Stimulated activated naive CD8-positive, alpha-beta T cell treated with anti-CD3 and anti-CD28 coated beads, Interleukin-15, Interleukin-2, amounts not matched to agents 100 U/mL and 50 U/mL, for 24 hours (primary cell): Measurements from ENCODE around the gene LCN15.
A peak's percentile ranks its signal among the peaks of the same experiment; 100 is the strongest.
"Not testable (repeated sequence)": the region's sequence is repeated elsewhere in the genome, so short reads cannot be mapped to it uniquely, and the experiment has no call there.

ENCODE experiments used
- ATAC-seq: fragments of 150-1000 bp; cut with Tn5 transposase; one replicate; pipeline ENCODE4 v1.10.0; 2021
- DNase-seq: peaks from one replicate; pipeline ENCODE4 v3.0.0; 2021

LCN15 gene

DNA sequence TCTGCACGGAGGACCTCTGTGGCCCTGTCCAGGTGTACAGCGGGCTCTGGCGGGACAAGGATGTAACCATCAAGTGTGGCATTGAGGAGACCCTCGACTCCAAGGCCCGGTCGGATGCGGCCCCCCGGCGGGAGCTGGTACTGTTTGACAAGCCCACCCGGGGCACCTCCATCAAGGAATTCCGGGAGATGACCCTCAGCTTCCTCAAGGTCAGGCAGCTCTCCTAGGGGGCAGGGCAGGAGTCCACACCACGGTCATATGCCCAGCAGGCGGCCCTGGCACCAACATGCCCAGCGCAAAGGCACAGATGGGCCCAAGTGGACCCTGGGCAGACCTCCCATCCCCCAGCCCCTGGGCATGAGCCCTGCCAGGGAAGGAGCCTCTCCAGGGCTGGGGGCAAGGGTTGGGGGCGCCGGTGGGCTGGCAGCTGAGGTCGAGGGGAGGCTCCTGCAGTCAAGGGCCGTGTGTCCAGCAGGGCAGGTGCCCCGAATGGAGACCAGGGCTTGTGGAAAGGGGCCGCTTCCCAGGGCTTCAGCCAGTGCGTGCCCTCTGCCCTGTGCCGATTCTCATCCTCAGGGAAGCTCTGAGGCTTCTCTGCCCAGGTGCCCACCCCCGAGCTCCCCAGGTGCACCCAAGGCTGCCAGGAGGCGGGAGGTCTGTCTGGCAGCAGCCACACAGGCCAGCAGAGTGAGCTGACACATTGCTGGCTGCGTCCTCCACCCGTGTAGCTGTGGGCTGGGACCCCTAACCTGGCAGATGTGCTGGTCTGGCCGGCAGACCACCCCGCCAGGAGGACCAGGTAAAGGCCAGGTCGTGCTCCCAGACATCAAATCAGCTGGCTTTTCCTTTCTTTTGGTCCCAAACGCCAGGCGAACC lies 42.0 kb downstream of the LCN15 start:
- DNase-seq, result no peak
- ATAC-seq, result no peak

DNA sequence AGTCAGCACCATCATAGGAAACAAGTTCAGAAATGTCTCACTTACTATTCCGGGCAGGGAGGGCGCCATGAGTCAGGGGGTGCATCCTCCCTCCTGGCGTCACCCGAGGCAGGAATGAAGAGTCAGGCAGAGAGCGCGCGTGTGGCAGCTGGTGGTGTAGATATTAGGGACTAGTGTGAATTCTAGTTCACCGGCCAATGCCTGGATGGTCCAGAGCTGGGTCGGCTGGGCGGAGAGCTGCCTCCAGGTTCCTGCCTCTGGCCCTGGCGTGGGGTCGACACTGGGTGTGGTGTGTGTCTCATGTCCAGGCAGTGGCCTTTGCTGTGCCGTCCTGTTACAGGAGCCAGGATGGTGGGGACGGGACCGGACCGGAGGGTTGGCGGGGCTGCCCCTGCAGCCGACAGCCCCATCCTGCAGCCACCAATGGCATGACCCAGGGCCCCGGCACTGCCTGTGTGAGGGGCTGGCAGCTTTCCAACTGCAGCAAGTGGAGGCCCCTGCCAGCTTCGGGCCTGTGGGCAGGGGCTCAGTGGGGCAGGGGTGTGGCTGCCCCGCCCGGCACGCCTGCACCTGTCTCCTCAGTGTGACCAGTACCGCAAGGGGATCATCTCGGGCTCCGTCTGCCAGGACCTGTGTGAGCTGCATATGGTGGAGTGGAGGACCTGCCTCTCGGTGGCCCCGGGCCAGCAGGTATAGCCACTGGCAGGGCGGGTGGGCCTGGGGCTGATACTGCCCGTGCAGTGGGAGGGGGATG lies 42.8 kb downstream of the LCN15 start:
- DNase-seq (no peak), ATAC-seq (no peak)

DNA sequence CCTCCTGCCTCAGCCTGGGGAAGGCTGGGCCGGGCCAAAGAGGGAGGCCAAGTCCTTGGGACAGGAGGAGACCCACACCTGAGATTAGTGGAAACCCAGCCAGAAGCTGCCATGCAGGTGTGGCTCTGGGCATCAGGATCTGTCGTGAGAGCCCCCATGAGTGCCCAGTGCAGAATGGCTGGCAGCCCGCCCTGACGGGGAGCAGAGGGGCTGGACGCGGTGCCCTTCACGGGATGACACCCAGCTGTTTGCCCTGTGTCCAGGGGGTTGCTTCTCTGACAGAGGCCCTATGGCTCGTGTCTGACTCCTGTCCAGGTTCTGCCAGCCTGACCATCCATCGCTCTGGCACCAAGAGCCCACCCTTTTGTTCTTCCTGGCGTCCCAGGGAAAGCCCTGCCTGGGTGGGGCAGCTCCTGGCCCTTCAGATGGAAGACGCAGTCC lies 43.4 kb downstream of the LCN15 start:
- DNase-seq, result no peak
- ATAC-seq, result no peak

DNA sequence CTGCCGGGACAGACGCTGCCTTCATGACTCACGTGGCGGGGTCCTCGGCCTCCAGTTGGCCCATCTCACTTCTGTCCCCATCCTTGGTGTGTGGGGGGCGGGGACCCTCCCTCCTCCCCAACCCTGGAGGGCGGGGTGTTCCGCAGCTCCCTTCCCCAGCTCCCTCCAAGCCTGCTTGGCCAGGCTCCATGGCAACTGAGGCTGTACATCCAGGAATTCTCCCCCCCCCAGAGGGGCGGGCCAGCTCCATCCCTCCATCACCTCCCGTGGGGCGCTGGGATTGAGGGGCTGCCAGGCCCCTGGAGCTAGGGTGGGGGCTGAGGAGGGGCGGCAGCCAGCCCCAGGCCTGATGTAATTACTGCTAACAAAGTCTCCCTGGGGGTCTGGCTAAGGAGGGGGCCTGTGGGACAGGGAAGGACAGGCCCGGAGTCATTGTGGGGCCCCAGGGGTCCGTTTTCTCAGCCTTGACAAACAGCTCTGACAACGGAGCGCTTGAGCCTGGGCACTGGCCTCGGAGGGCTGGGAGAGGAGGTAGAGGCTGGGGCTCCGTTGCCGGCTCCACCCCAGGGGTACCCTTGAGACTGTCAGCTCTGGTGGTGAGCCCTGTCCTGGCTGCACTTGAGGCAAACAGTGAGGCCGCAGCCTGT lies 43.9 kb downstream of the LCN15 start:
- no peak for ATAC-seq

DNA sequence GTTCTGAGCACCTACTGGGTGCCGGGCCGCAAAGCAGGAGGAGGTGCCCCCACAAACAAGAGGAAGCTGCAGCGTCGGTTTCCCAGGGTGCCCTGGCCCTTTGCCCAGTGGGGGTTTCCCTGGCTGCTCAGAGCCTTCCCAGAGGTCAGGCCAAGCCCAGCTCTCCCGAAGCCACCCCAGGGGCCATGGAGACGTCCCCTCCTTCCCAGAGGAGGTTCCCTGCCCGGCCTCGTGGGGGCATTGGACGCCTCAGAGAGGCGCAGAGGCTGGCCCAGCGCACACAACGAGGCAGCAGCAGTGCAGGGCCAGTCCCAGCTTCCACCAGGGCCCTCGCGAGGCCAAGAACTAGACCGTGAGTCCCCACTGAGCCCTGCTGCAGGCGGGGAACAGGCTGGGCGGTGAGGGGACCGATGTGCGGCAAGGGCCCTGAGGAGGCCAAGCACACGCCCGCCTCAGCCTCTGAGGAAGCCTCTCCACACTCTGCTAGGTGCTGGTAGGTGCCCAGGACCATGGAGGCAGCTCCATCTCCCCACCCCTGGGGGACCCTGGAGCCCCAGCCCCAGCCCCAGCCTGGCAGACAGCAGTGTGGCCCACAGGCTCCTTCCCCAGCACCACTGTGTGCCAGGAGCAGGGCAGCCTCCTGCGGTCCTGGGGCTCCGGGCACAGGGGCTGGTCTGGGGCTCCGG lies 45.0 kb downstream of the LCN15 start:
- ATAC-seq, result peak; percentile 12
- peak; percentile 43 for DNase-seq

More for the DNA sequence above, 43.9 kb downstream of the LCN15 start:
- DNase-seq, result no peak

DNA sequence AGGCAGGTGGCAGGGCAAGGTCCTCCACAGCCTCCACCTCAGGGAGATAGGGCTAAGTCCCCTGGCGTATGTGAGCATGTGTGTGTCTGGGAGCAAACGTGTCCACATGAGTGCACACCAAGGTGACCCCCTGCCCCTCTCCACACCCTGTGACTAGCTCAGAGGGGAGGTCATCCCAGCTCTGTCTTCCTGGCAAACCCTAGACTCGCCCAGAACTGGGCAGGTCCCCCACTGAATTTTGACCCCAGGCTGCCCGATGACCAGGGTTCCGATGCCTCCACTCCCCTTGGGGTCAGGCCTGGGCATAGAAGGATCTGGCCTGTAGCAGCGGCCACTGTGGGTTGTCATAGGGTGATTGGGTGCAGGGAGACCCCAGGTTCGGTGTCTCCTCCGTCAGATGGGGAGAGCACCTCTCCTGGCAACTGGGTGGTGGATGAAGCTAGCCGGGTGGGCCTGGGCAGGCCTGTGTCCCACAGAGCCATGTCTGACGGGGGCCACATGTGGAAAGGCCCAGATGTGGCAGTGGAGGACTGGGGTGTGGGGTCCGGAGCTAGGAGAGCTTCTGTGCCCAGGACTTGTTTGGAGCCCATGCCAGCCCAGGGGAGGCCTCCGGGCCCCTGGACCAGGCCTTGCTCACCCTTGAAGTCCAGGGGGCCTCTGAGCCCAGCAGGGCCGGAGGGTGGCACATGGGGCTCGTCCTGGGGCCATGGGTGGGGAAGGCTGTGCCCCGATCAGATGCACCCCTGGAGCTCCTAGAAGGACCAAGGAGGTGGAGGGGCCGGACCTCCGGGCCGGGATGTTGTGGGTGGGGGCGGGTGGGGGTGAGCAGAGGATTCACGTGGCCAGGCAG lies 45.7 kb downstream of the LCN15 start:
- ATAC-seq (no peak), DNase-seq (no peak)

DNA sequence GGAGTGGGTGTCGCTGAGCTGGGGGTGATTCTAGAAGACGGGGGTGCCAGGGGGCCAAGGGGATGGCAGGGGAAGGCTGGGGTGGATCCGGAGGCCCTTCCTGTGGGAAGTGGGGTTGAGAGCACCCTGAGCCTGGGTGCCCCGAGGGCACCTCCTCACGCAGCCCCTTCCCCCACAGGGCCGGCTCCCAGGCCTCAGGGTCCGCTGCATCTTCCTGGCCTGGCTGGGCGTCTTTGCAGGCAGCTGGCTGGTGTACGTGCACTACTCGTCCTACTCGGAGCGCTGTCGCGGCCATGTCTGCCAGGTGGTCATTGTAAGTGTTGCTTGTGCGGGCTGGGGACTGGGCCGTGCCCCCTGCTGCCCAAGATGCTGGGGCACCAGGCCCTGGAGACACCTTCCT lies 46.9 kb downstream of the LCN15 start:
- DNase-seq, result no peak
- no peak for ATAC-seq

DNA sequence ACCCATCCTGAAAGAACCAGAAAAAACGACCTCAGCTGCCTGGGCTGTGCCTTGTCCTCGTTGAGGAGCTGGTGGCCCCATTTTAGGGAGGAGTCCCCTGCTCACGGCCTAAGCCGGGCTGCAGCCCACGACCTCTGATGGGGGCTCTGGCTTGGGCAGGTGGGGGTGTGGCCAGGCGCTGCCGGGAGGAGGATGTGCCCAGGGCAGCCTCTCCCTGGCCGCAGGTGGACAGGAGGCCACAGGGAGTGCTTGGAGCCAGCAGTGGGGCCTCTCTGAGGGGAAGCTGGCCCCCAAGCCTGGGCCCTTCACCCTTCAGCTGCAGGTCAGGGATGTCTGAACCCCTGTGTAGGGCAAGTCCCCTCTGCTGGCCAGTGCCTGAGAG lies 49.4 kb downstream of the LCN15 start:
- ATAC-seq (no peak), DNase-seq (no peak)

DNA sequence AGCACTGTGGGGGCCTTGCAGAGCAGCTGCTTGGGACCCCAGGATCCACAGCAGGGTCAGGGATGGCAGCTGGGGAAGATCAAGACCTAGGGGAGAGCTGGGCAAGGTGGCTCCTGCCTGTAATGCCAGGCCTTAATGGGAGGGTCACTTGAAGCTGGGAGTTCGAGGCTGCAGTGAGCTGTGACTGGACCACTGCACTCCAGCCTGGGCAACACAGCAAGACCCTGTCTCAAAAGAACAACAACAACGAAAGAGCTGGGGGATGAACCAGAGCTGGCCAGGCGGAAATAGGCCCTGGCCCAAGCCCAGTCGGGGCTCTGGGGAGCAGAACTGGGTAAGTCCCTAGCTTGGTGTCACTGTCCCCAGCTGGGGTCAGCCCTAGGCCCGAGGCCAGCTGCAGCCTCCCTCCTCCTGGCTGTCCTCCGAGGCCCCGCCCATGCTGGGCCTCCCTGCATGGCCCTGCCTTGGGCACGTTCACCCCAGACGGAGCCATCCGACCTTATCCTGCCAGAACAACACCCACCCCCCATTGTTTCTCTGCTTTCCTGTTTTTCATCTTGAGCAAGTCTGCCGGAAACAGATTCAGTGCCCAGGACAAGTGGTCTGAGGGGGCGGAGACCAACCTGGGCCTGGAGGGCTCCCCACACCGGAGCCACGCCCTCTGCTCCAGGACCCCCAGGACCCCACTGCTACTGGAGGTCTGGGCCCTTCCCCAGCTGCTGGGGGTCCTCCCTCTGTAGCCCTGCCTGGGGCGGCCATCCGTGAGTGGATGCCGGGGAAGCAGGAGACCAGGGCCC lies 50.0 kb downstream of the LCN15 start:
- ATAC-seq, result no peak

DNA sequence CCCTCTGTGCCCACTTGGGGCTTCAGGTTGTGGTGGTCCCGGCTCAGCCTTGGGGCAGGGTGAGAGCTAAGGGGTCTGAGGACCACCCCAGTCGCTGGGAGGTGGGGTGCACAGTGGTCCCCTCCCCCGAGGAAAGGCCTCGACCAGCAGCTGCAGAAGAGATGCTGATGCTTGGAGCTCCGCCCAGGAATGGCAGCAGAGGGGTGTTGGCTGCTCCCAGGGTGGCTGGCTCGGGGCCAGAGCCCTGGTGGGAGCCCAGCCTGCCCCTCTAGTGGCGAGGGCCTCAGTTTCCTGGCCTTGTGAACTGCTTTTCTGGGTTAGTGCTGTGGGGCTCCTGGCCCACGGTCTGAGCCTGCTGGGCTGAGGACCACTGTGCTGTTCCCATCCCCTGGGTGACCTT lies 50.8 kb downstream of the LCN15 start:
- ATAC-seq (no peak), DNase-seq (no peak)

More for the DNA sequence above, 50.0 kb downstream of the LCN15 start:
- no peak for DNase-seq

DNA sequence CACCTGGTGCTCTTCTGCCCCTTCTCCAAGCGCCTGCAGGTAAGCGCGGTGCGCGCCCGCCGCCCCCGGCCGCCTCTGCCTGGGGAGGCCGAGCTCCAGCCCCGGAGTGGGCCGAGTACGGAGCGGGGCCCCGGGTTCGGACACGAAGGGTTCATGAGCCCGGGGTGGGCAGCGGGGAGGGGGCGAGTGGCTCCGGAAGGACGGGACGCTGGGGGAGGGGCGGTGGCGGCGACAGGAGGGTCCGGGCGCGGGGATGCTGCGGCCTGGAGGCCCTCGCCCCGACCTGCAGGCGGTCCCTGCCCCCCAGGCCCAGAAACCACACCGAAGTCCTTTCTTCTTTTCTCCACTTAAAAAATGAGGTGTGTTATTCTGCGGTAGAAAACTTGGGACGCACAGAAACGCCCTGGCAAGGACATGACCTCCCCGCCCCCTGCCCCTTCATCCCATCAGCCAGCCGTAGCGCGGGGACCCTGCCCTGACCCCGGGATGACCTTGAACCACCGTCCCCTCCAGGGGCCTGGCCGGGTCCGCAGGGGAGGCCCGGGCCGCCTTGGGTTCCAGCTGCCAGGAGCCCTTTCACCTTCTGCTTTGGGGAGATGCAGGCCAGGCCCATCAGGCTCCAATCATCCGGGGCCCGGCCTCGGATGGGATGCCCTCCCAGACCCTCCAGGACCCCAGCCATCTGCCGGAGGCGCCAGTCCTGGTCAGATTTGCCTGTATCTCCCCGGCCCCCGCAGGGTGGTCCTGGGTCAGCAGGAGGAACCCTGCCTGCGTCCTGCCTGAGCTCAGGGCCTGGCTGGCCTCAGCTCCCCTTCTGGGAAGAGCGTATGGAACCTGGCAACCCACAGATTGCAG lies 51.4 kb downstream of the LCN15 start:
- ATAC-seq, result no peak

DNA sequence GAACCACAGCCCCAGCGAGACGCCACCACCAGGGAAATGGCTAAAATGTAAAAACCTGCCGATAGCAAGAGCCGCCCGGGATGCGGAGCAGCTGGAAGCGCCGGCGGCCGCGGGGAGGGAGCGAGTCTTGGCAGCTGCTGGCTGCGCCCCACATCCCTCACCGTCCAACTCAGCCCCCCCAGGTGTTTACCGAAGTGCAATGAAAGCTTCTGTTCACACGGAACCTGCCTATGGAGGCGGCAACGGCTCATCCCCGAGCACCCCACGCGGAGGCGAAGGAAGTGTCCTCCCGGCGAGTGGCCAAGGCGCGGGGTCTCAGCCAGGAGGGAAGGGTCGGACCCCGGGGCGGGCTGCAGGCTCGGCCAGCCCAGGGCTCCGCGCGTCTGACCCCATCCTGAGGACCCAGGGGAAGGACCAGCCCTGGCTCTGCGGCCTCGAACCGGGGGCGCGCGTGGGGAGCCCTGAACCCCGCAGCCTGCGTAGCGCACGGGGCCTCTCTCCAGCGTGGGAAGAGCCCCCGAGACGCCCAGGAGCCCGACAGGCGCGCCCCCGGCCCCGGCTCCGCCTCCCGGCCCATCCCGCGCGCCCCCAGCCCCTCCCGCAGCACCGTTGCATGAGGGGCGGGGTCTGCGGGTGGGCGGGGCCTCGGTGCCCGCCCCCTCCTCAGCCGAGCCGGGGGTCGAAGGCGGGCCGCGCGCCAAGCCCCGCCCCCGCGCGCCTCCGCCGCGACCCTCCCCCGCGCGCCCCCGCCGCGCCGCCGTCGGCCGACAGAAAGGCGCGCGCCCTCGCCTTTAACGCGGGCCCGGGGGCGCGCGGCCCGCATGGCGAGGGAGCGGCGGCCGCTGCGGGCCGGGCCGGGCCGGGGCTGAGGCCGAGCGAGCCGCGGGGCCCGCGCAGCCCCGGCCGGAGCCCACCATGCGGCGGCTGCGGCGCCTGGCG lies 52.3 kb downstream of the LCN15 start, which contains the start of gene DIPK1B:
TSS of gene DIPK1B (plus strand) at position 822 of the 939 bp plus-strand sequence. CDS start at position 916, 94 bp downstream.
- ATAC-seq (no peak), DNase-seq (no peak)

More for the DNA sequence above, 51.4 kb downstream of the LCN15 start:
- DNase-seq, result no peak

DNA sequence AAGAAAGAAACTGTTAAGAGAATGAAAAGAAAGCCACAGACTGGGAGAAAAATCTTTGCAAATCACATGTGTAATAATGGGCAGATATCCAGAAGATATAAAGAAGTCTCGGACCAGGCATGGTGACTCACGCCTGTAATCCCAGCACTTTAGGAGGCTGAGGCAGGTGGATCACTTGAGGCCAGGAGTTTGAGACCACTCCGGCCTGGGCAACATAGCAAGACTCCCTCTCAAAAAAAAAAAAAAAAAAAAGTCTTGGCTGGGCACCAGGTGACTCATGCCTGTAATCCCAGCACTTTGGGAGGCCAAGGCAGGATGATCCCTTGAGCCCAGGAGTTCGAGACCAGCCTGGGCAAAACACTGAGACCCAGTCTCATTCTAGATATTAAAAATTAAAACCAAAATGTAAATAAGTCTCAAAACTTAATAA lies 53.1 kb downstream of the LCN15 start:
- not testable (repeated sequence) for DNase-seq, ATAC-seq

DNA sequence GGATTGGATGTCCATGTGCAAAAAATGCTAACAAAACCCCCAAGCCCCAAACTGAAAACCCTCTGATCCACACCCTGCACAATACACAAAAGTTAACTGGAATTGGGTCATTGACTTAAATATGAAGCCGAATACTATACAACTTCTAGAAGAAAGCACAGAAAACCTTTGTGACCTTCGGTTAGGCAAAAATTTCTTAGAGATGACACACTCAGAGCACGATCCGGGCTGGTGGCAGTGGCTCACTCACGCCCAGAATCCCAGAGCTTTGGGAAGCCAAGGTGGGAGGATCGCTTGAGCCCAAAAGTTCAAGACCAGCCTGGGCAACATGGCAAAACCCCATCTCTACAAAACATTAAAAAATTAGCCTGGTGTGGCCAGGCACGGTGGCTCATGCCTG lies 53.8 kb downstream of the LCN15 start:
- ATAC-seq (no peak), DNase-seq (no peak)
